Epithelial cell of proximal tubule (primary cell): ENCODE results near the gene CARD11. TPM values are rescaled to one million over a fixed set of nuclear protein-coding genes. Genes with fewer than 3 reads are reported as not detected.

Experiments used
- DNase-seq: peaks from one replicate; pipeline ENCODE4 v3.0.0-alpha.2; 2011; ENCODE audit warnings: low read depth
- H3K4me3 ChIP-seq: 2 replicates; pipeline ENCODE4 v1.5.1; 2011; ENCODE audit warnings: low read depth, mild to moderate bottlenecking, low read length
- total RNA-seq: library from RNA; depleted of rRNA; stranded (reverse); fragments of >200 nt; gene quantifications from 2 replicates; pipeline ENCODE4 v1.2.3, GENCODE V29; 2015
- TF ChIP-seq, protein P1 (sequence below): conservative IDR thresholded peaks from 2 replicates; pipeline ENCODE4 v1.5.1; 2012; ENCODE audit warnings: low read depth, mild to moderate bottlenecking, low read length

The CARD11 gene
- total RNA-seq, 1 donor from 2014 or later: 18.7 TPM

DNA sequence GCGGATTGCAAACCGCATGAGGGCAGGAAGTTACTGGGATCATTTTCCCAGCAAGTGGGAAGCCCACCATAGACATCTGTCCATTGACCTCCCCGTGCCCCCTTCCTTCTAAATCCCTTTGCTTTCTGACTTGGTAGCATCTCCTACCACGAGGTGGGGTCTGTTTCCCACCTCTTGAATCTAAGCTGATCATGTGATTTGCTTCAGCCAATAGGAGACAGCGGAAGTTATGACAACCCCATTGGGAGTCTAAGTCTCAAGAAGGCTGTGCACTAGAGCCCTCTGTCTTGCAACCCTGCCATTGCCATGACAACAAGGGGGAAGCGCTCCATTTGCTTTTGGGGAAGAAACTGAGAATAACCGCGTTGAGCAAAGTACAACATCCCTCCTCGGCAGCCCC is 39.2 kb upstream of the CARD11 start:
- TF ChIP-seq, protein P1, sequence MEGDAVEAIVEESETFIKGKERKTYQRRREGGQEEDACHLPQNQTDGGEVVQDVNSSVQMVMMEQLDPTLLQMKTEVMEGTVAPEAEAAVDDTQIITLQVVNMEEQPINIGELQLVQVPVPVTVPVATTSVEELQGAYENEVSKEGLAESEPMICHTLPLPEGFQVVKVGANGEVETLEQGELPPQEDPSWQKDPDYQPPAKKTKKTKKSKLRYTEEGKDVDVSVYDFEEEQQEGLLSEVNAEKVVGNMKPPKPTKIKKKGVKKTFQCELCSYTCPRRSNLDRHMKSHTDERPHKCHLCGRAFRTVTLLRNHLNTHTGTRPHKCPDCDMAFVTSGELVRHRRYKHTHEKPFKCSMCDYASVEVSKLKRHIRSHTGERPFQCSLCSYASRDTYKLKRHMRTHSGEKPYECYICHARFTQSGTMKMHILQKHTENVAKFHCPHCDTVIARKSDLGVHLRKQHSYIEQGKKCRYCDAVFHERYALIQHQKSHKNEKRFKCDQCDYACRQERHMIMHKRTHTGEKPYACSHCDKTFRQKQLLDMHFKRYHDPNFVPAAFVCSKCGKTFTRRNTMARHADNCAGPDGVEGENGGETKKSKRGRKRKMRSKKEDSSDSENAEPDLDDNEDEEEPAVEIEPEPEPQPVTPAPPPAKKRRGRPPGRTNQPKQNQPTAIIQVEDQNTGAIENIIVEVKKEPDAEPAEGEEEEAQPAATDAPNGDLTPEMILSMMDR: no peak
- DNase-seq: no peak

GRCh38 chr7:3082386-3082785 is 38.7 kb upstream of the CARD11 start:
- TF ChIP-seq, protein P1: no peak
- no peak for DNase-seq
- H3K4me3 ChIP-seq: no peak overlapping the region

More for the DNA sequence above, 39.2 kb upstream of the CARD11 start:
- no peak overlapping the region for H3K4me3 ChIP-seq

DNA sequence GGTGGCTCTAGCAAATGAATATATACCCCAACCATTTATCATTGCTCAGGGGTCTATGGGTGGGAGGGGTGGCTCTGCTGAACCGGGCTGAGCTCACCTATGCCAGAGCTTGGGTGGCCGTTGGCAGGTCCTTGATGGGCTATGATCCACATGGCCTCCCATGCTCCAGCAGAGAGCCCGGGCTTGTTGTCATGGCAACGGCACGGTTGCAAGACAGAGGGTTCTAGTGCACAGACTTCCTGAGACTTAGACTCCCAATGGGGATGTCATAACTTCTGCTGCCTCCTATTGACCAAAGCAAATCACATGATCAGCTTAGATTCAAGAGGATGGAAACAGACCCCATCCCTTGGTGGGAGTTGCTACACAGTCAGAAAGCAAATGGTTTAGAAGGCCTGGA is 36.4 kb upstream of the CARD11 start:
- TF ChIP-seq, protein P1: no peak
- no peak for DNase-seq
- H3K4me3 ChIP-seq: no peak overlapping the region

- H3K4me3 ChIP-seq: no peak overlapping the region
- TF ChIP-seq, protein P1: no peak
- DNase-seq: peak; percentile 22
Observed at GRCh38 chr7:3078514-3078913, 34.8 kb upstream of the CARD11 start.

DNA sequence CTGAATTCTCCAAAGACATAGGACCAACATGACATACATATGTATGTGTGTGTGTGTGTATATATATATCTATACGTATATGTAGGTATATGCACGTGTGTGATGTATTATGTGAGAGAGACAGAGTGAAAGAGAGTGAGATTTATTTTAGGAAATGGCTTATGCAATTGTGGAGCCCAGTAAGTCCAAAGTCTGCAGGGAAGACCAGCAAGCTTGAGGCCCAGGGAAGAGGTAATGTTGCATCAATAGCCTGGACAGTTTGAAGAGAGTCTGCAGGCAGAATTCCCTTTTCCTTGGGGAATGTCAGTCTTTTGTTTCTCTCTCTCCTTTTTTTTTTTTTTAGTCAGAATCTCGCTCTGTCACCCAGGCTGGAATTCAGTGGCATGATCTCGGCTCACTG is 33.0 kb upstream of the CARD11 start:
- H3K4me3 ChIP-seq: no peak overlapping the region
- TF ChIP-seq, protein P1: no peak
- no peak for DNase-seq

DNA sequence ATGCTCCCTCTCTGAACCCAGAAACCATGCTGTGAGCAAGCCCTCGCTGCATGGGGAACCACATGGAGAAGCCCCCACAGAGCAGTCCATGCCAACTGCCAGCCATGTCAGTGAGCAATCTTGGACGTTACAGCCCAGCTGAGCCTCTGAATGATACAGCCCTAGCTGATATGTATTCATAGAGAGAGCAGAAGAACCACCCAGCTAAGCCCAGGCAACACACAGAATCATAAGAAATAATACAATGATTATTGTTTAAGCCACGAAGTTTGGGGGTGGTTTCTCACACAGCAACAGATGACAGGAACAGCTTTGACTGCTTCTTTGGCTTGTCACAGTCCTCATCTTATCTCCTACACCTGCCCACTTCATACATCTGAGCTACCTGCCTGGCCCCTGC is 32.5 kb upstream of the CARD11 start:
- DNase-seq: no peak
- TF ChIP-seq, protein P1: no peak

GRCh38 chr7:3075441-3075840 is 31.8 kb upstream of the CARD11 start:
- H3K4me3 ChIP-seq: no peak overlapping the region
- TF ChIP-seq, protein P1: no peak
- DNase-seq: no peak

More for the DNA sequence above, 32.5 kb upstream of the CARD11 start:
- no peak overlapping the region for H3K4me3 ChIP-seq
